Left ventricle myocardium inferior (tissue), 1 donor: ENCODE data around the gene ELMO1. TPM values are rescaled to one million over a fixed set of nuclear protein-coding genes. Genes with fewer than 3 reads are reported as not detected.

Experiments used
- DNase-seq: peaks from one replicate; pipeline ENCODE4 v3.0.0-alpha.2; 2020
- H3K27ac ChIP-seq: fragments of 200-600 bp; replicated peaks from 2 replicates; pipeline ENCODE4 v1.8.0; 2021
- H3K27me3 ChIP-seq: fragments of 200-600 bp; 2 replicates; pipeline ENCODE4 v1.8.0; 2021; ENCODE audit warnings: low read depth
- H3K36me3 ChIP-seq: fragments of 200-600 bp; 2 replicates; pipeline ENCODE4 v1.8.0; 2021
- H3K4me1 ChIP-seq: fragments of 200-600 bp; 2 replicates; pipeline ENCODE4 v1.8.0; 2021
- H3K4me3 ChIP-seq: fragments of 200-600 bp; 2 replicates; pipeline ENCODE4 v1.8.0; 2021; ENCODE audit warnings: mild to moderate bottlenecking, moderate library complexity
- H3K9me3 ChIP-seq: fragments of 200-600 bp; replicated peaks from 2 replicates; pipeline ENCODE4 v1.8.0; 2021
- CTCF ChIP-seq: fragments of 200-600 bp; IDR thresholded peaks from 2 replicates; pipeline ENCODE4 v1.8.0; 2021; ENCODE audit warnings: antibody characterized with exemption, mild to moderate bottlenecking, borderline replicate concordance
- intact Hi-C: fragments of 100-400 bp; cut with micrococcal nuclease; formaldehyde crosslinking; loops from one replicate; pipeline ENCODE4 v1.11.0; 2022
- microRNA-seq: library from miRNA; unstranded; fragments of <30 nt; microRNA quantifications from one replicate; pipeline ENCODE4 v1.2.0, GENCODE V29; 2020
- total RNA-seq: library from RNA; stranded (reverse); fragmentation: NEBNext Ultra II Directional; extraction: Animal tissue kit (Norgen Biotek cat#: 25700); gene quantifications from one replicate; pipeline ENCODE4 v1.2.1, GENCODE V29; 2021
- donor health status: DM: no; HTN: yes; CAD: no; lungs with severe emphysema.

Gene ELMO1
- total RNA-seq, 1 donor from 2014 or later = 10.0 TPM

GRCh38 chr7:36806891-36807290 is 641.8 kb downstream of the ELMO1 start:
- Histone ChIP-seq H3K4me1 (no peaks in the 10 kb centered on the region), H3K4me3 (no peak overlapping the region), H3K36me3 (no peaks in the 10 kb centered on the region), H3K27me3 (no peaks in the 10 kb centered on the region), H3K27ac (no peak overlapping the region), H3K9me3 (no peaks in the 10 kb centered on the region)
- TF ChIP-seq CTCF = no peak
- no peak for DNase-seq
- intact Hi-C loops = no loop called here

Small RNA genes within 50 kb of the gene (microRNA-seq; reads per million reads assigned to microRNA genes)
- gene MIR1200 = not detected

Other genes starting within 250 kb of the ELMO1 start
- gene GPR141, start 234.9 kb upstream of the ELMO1 start, total RNA-seq = 0.33 TPM